Fibroblast of the aortic adventitia (primary cell): ENCODE measurements around the gene MMP7. TPM values are rescaled to one million over a fixed set of nuclear protein-coding genes. Genes with fewer than 3 reads are reported as not detected.
"Not testable (repeated sequence)": the region's sequence is repeated elsewhere in the genome, so short reads cannot be mapped to it uniquely, and the experiment has no call there.

Experiments used
- DNase-seq: peaks from one replicate; pipeline ENCODE4 v3.0.0-alpha.2; 2010; ENCODE audit warnings: low read depth
- H3K4me3 ChIP-seq: 2 replicates; pipeline ENCODE4 v1.5.1; 2011; ENCODE audit warnings: low read depth, mild to moderate bottlenecking, control low read depth, low read length, moderate library complexity
- total RNA-seq: library from RNA; depleted of rRNA; stranded (reverse); fragments of >200 nt; gene quantifications from 2 replicates; pipeline ENCODE4 v1.2.3, GENCODE V29; 2012; ENCODE audit warnings: low replicate concordance
- TF ChIP-seq, protein P1 (sequence below): IDR thresholded peaks from 2 replicates; pipeline ENCODE4 v1.5.1; 2011; ENCODE audit warnings: mild to moderate bottlenecking, low read length, control low read depth, inconsistent platforms; ENCODE audit not compliant: insufficient read depth

The MMP7 gene
- total RNA-seq, 1 donor = not detected

DNA sequence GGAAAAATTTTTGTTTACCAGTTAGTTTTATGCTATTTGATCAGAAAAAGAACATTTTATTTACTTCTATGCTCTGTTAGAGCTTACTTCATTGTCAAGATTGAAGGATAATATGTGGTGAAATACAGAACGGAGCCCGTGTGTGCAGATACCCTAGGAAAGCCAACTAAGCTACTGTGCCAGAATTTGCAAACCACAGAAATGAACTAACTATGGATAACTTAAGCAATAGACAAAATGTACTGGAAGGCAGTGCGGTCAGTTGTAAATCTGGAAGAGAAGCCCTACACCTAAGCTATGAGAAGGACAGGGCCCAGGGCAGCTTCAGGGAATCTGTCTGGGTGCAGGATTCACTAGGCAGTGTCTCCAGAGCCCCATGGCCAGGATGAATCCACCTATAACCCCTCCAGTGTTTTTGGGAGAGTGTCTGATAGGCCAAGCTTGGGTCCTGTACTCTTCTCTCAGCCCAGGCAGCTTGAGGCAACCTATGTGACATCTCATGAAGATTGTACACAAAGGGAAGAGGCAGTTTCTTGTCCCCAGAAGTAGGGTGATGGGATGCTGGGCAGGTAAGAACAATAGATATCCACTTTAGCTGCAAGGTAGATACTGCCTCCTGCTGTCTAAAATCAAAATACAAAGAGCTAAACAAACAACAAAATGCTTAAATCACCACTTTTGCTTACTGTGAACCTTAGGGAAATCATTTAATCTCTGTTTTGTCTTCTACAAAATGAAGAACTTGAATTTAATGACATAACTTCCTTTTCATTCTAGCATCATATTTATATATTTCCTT lies 12.1 kb downstream of the MMP7 start:
- peak; percentile 12 for DNase-seq
- TF ChIP-seq, protein P1, sequence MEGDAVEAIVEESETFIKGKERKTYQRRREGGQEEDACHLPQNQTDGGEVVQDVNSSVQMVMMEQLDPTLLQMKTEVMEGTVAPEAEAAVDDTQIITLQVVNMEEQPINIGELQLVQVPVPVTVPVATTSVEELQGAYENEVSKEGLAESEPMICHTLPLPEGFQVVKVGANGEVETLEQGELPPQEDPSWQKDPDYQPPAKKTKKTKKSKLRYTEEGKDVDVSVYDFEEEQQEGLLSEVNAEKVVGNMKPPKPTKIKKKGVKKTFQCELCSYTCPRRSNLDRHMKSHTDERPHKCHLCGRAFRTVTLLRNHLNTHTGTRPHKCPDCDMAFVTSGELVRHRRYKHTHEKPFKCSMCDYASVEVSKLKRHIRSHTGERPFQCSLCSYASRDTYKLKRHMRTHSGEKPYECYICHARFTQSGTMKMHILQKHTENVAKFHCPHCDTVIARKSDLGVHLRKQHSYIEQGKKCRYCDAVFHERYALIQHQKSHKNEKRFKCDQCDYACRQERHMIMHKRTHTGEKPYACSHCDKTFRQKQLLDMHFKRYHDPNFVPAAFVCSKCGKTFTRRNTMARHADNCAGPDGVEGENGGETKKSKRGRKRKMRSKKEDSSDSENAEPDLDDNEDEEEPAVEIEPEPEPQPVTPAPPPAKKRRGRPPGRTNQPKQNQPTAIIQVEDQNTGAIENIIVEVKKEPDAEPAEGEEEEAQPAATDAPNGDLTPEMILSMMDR = no peak
- H3K4me3 ChIP-seq = no peak overlapping the region

DNA sequence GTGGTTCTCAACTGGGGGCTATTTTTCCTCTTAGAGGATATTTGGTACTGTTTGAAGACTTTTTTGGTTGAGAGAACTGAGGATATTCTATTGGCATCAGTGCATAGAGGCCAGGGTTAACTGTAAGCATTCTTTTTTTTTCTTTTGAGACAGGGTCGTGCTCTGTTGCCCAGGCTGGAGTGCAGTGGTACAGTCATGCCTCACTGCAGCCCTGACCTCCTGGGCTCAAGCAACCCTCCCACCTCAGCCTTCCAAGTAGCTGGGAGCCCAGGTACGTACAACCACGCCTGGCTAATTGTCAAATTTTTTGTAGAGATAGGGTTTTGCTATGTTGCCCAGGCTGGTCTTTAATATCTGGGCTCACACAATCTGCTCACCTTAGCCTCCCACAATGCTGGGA lies 12.9 kb downstream of the MMP7 start:
- TF ChIP-seq, protein P1 = no peak
- no peak overlapping the region for H3K4me3 ChIP-seq

DNA sequence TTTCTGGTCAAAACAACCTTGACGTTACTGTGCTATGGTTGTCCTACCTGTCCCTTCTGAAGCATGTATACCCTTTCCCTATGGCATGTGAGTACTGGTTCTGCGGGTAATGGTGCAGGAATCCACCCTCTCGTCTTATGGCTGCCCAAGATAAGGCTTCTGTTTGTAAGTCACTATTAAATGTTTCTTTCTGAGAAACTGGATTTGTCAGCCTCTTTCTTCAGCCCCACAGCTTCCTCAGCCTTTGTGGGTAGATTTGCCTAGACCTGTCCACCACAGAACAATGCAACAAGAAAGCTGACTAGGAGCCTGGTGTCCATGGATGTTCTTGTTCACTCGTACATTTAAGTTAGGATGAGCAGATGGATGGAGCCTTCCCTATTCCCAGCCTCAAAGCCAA lies 14.4 kb downstream of the MMP7 start:
- TF ChIP-seq, protein P1 = no peak
- no peak for DNase-seq
- H3K4me3 ChIP-seq = no peak overlapping the region

More for the DNA sequence above, 12.9 kb downstream of the MMP7 start:
- DNase-seq = no peak

DNA sequence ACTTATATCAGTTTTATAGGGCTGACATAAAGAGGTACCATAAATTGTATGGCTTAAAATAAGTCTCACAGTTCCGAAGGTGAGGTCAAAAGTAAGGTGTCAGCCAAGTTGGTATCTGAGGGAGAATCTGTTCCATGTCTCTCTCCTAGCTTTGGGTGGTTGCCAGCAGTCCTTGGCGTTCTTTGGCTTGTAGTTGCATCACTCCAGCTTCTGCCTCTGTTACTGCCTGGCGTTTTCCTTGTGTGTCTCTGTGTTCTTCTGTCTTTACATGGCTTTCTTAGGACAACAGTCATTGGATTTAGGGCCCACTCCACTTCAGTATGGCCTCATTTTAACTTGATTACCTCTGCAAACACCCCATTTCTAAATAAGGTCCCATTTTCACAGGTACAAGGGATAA lies 16.7 kb downstream of the MMP7 start:
- DNase-seq = peak; percentile 74
- TF ChIP-seq, protein P1 = no peak
- no peak overlapping the region for H3K4me3 ChIP-seq

DNA sequence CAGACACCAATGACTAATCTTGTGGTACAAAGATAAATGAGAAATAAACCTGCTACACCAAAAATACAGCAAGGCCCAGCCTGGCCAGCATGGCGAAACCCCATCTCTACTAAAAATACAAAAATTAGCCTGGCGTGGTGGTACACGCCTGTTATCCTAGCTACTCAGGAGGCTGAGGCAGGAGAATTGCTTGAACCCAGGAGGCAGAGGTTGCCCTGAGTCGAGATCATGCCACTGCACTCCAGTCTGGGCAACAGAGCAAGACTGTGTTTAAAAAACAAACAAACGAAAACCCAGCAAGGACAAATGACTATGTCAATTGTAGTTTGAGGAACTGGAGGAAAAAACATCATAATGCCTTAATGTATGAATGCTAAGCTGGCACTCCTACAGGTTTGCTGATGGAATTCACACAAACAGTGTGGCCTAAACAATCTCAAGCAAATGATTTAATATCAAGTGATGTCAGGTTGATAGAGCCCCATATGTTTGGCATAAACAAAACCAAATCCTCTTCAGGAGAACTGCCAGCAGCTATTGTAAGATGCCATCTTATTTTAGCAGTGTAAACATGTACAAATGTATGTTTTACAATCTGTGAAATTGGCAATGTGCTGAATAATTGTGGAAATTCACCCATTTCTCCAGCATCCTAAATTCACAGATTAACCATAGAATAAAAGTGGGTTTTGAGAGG lies 20.0 kb downstream of the MMP7 start:
- no peak overlapping the region for H3K4me3 ChIP-seq
- no peak for DNase-seq
- TF ChIP-seq, protein P1 = no peak

DNA sequence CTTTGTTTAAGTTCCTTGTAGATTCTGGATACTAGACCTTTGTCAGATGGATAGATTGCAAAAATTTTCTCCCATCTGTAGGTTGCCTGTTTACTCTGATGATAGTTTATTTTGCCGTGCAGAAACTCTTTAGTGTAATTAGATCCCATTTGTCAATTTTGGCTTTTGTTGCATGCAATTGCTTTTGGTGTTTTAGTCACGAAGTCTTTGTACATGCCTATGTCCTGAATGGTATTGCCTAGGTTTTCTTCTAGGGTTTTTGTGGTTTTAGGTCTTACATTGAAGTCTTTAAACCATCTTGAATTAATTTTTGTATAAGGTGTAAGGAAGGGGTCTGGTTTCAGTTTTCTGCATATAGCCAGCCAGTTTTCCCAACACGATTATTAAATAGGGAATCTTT lies 27.7 kb downstream of the MMP7 start:
- DNase-seq, H3K4me3 ChIP-seq: not testable (repeated sequence)

DNA sequence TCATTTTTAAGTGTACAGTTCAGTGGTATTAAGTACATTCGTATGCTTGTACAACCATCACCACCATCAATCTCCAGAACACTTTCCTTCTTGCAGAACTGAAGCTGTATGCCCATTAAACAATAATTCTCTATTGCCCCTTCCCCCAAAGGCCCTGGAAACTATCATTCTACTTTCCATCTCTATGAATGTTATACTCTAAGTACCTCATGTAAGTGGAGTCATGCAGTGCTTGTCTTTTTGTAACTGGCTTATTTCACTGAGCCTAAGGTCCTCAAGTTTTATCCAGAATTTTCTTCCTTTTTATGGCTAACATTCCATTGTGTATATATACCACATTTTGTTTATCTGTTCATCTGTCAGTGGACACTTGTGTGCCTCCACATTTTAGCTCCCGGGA lies 29.7 kb downstream of the MMP7 start:
- no peak overlapping the region for H3K4me3 ChIP-seq
- TF ChIP-seq, protein P1 = no peak
- DNase-seq = no peak
